ENCODE results near the gene STX2.
"Not testable (repeated sequence)": the region's sequence is repeated elsewhere in the genome, so short reads cannot be mapped to it uniquely, and the experiment has no call there.

Gene STX2

DNA sequence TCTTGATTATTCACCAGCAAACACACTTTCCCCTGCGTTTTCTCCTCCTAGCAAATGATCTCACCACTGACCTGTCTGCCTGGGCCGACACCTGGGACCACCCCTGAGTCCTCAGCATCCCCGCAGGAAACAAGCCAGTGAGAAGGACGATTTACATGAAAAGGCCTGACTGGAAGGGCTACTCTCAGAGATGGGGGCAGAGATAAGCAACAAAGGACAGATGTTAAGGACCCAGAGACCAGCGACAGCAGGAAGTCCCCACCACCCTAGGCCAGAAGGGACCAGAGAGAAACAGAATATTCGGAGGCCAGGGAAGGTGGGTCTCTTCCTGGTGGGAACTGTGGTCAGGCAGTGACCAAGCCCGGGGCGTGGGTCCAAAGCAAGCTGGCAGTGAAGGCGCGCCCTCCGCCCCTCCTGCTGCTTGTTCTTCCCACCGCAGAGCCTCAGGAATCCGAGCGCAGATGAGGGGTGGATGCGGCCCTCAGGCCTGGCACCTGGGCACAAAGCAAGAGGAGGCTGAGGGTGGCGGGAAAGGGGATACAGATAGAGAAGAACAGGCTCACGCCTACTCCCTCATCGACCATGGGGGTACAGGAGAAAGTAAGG is 55.8 kb downstream of the STX2 start:
- H3K36me3 Mint-ChIP-seq (ENCODE audit: low read depth) = peaks cover 16% of the 10 kb centered on the region
- no peak overlapping the region for H3K27ac Mint-ChIP-seq
- H3K4me1 Mint-ChIP-seq (ENCODE audit: low read depth) = no peaks in the 10 kb centered on the region

GRCh38 chr12:130782245-130782644 is 56.8 kb downstream of the STX2 start:
- H3K4me3 Mint-ChIP-seq; H3K27ac Mint-ChIP-seq; H3K4me1 Mint-ChIP-seq (ENCODE audit: low read depth): not testable (repeated sequence)
- Mint-ChIP-seq H3K36me3 (ENCODE audit: low read depth) (peaks cover 14% of the 10 kb centered on the region), H3K9me3 (peaks cover 12% of the 10 kb centered on the region), H3K27me3 (ENCODE audit: low read depth) (peaks cover 11% of the 10 kb centered on the region)

More for the DNA sequence above, 55.8 kb downstream of the STX2 start:
- Mint-ChIP-seq H3K9me3 (peaks cover 12% of the 10 kb centered on the region), H3K4me3 (no peak overlapping the region), H3K27me3 (ENCODE audit: low read depth) (peaks cover 4% of the 10 kb centered on the region)

DNA sequence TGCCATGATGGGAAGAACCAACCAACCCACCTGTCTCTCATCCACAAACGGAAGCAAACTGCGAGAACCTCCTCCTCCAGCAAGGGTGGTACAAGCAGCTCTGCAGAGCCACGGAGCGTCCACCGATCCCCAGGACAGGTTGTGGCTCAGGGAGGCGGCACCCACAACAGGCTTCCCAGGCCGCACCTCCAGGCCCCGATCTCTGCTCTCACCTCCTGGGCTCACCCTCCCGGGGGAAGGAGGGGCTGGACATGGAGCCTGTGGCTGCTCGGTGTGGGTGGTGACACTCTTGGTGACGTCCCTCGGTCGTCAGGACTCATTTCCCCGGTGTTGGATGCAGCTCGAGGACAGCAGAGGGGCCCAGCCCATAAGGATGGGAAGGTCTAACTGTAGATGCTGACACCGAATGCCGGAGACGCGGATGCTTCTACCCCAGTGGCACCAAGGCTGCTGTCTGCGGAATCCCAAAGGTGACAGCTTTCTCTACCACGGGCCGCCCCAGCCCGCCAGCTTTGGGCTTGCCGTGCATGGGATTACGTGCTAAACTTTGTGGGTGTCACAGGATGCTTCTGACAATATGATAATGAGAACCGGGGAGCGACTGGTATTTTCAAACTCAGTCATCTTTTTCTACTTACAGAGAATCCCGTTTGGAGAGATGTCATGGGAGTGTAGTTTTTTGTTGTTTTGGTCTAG is 58.0 kb downstream of the STX2 start:
- Mint-ChIP-seq H3K4me1 (ENCODE audit: low read depth) (peaks cover 2% of the 10 kb centered on the region), H3K27me3 (ENCODE audit: low read depth) (peaks cover 12% of the 10 kb centered on the region), H3K9me3 (peaks cover 12% of the 10 kb centered on the region), H3K36me3 (ENCODE audit: low read depth) (peaks cover 11% of the 10 kb centered on the region), H3K4me3 (no peak overlapping the region), H3K27ac (no peak overlapping the region)

- peaks cover 19% of the 10 kb centered on the region for H3K27me3 Mint-ChIP-seq (ENCODE audit: low read depth)
- H3K27ac Mint-ChIP-seq = no peak overlapping the region
- H3K36me3 Mint-ChIP-seq (ENCODE audit: low read depth) = peaks cover 11% of the 10 kb centered on the region
- H3K4me3 Mint-ChIP-seq = no peak overlapping the region
- peaks cover 6% of the 10 kb centered on the region for H3K4me1 Mint-ChIP-seq (ENCODE audit: low read depth)
- peaks cover 12% of the 10 kb centered on the region for H3K9me3 Mint-ChIP-seq
These were observed 58.7 kb downstream of the STX2 start for GRCh38 chr12:130780325-130780724.

DNA sequence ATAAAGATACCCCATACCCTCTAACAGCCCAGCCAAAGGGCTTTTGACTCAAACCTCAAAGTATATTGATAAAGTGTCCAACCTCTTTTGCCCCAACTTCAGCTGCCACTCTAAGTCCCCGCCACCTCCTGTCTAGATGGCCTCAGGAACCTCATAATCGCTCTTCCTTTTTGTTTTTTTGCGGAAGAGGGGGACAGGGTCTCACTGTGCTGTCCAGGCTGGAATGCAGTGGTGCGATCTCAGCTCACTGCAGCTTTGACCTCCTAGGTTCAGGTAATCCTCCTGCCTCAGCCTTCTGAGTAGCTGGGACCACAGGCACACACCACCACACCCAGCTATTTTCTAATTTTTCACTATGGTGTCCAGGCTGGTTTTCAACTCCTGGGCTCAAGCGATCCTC is 60.3 kb downstream of the STX2 start:
- no peaks in the 10 kb centered on the region for H3K9me3 Mint-ChIP-seq
- H3K4me3 Mint-ChIP-seq = no peak overlapping the region
- H3K4me1 Mint-ChIP-seq (ENCODE audit: low read depth) = peaks cover 6% of the 10 kb centered on the region
- H3K27ac Mint-ChIP-seq = no peak overlapping the region
- H3K36me3 Mint-ChIP-seq (ENCODE audit: low read depth) = peaks cover 2% of the 10 kb centered on the region
- peaks cover 21% of the 10 kb centered on the region for H3K27me3 Mint-ChIP-seq (ENCODE audit: low read depth)

DNA sequence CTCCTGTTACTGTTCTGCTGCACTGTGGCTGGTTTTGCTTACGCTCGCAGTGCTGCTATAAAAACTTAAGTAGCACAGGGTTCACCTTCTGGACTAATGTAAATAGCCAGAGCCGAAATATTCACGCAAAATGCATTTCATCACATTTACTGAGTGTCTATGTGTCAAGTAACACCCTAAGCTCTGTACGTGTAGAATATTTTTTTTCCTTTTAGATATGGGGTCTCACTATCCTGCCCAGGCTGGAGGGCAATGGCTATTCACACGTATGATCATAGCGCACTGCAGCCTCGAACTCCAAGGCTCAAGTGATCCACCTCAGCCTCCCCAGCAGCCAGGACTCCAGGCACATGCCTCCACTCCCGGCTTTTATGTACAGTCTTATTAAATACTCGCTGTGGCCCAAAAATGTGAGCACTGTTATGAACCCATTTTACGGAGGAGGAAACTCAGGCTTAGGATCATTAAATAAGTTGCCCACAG is 62.2 kb downstream of the STX2 start:
- H3K4me1 Mint-ChIP-seq (ENCODE audit: low read depth) = peaks cover 6% of the 10 kb centered on the region
- no peaks in the 10 kb centered on the region for H3K9me3 Mint-ChIP-seq
- H3K4me3 Mint-ChIP-seq = peak overlapping the region; percentile 79
- peaks cover 21% of the 10 kb centered on the region for H3K27me3 Mint-ChIP-seq (ENCODE audit: low read depth)
- no peak overlapping the region for H3K27ac Mint-ChIP-seq
- H3K36me3 Mint-ChIP-seq (ENCODE audit: low read depth) = no peaks in the 10 kb centered on the region

DNA sequence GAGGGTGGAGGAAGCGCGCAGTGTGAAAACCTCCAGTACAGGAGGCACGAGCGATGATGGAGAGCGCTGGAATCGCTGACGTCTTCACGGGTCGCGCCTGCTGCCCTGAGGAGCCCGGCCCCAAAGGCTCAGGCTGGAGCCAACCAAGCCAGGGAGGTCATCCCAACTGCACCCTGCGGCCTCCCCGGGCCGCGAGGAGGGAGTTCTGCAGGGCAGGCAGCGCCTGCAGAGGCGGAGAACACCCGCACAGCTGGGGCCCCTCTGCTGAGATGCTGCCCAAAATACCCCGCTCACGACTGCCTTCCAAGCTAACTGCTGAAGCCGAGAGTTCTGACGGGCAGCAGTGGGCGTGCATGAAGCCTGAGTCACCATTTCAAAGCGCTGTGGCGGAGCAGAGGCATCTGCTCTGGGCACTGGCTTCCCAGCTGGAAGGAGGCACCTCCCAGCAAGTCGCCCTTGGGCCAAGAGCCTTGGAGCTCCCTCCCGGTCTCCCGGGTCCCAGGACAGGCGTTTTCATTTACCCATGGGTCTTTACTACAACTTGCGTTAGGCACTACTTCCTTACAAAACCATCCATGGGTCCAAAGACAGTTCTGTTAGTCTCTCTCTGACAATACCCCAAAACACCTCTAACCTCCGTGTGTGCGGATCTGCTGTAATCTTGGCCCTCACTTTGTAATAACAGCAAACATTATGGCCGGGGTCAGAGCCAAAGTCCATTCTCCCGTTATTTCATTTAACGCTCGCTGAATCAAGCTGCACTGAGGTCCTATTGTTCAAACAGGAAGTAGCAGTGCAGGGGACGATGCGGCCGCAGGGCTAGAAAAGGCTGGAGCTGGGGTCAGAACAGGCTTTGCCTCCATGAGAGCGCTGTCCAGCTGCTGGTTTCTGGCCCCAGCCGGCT is 62.8 kb downstream of the STX2 start:
- H3K27me3 Mint-ChIP-seq (ENCODE audit: low read depth) = peaks cover 26% of the 10 kb centered on the region
- no peaks in the 10 kb centered on the region for H3K9me3 Mint-ChIP-seq
- no peak overlapping the region for H3K27ac Mint-ChIP-seq
- H3K4me3 Mint-ChIP-seq = peak overlapping the region; percentile 79
- no peaks in the 10 kb centered on the region for H3K36me3 Mint-ChIP-seq (ENCODE audit: low read depth)
- H3K4me1 Mint-ChIP-seq (ENCODE audit: low read depth) = peaks cover 6% of the 10 kb centered on the region

- Mint-ChIP-seq H3K4me3 (no peak overlapping the region), H3K4me1 (ENCODE audit: low read depth) (peaks cover 2% of the 10 kb centered on the region), H3K9me3 (no peaks in the 10 kb centered on the region), H3K27ac (no peak overlapping the region), H3K36me3 (ENCODE audit: low read depth) (no peaks in the 10 kb centered on the region), H3K27me3 (ENCODE audit: low read depth) (peaks cover 11% of the 10 kb centered on the region)
These were observed 68.5 kb downstream of the STX2 start for GRCh38 chr12:130770413-130771028.

DNA sequence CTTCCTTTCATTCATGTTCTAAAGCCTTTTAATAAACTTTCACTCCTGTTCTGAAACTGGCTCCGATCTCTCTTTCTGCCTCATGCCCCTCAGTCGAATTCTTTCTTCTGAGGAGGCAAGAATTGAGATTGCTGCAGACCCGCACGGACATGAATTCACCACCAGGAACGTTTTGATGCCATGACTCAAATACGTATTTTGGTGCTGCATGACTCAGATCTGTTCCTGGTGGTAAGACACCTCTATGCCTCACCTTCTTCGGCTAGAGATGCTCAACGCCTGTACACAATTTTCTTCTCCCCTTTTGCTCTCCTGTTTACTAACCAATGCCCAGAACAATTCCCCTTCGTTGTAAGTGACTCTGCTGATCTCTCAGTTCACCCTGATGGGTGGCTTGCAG is 70.9 kb downstream of the STX2 start:
- Mint-ChIP-seq H3K36me3 (ENCODE audit: low read depth) (no peaks in the 10 kb centered on the region), H3K27me3 (ENCODE audit: low read depth) (peaks cover 8% of the 10 kb centered on the region), H3K4me1 (ENCODE audit: low read depth) (no peaks in the 10 kb centered on the region), H3K4me3 (no peak overlapping the region), H3K27ac (no peak overlapping the region), H3K9me3 (no peaks in the 10 kb centered on the region)

GRCh38 chr12:130766470-130766869 is 72.6 kb downstream of the STX2 start:
- no peaks in the 10 kb centered on the region for H3K36me3 Mint-ChIP-seq (ENCODE audit: low read depth)
- peaks cover 6% of the 10 kb centered on the region for H3K27me3 Mint-ChIP-seq (ENCODE audit: low read depth)
- H3K4me3 Mint-ChIP-seq = no peak overlapping the region
- no peak overlapping the region for H3K27ac Mint-ChIP-seq
- H3K9me3 Mint-ChIP-seq = no peaks in the 10 kb centered on the region
- H3K4me1 Mint-ChIP-seq (ENCODE audit: low read depth) = no peaks in the 10 kb centered on the region

DNA sequence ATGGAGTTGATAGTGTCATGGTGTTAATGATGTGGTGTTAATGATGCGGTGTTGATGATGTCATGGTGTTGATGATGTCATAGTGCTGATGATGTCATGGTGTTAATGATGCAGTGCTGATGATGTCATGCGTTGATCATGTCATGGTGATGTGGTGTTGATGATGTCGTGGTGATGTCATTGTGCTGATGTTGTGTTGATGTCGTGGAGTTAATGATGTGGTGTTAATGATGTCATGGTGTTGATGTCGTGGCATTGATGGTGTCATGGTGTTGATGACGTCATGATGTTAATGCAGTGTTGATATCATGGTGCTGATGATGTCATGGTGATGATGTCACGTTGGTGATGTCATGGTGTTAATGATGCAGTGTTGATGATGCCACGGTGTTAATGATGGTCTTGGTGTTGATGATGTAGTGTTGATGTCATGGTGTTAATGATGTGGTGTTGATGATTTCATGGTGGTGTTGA is 73.8 kb downstream of the STX2 start:
- Mint-ChIP-seq H3K9me3 (no peaks in the 10 kb centered on the region), H3K4me1 (ENCODE audit: low read depth) (no peaks in the 10 kb centered on the region), H3K36me3 (ENCODE audit: low read depth) (no peaks in the 10 kb centered on the region), H3K4me3 (no peak overlapping the region), H3K27ac (no peak overlapping the region), H3K27me3 (ENCODE audit: low read depth) (no peaks in the 10 kb centered on the region)

DNA sequence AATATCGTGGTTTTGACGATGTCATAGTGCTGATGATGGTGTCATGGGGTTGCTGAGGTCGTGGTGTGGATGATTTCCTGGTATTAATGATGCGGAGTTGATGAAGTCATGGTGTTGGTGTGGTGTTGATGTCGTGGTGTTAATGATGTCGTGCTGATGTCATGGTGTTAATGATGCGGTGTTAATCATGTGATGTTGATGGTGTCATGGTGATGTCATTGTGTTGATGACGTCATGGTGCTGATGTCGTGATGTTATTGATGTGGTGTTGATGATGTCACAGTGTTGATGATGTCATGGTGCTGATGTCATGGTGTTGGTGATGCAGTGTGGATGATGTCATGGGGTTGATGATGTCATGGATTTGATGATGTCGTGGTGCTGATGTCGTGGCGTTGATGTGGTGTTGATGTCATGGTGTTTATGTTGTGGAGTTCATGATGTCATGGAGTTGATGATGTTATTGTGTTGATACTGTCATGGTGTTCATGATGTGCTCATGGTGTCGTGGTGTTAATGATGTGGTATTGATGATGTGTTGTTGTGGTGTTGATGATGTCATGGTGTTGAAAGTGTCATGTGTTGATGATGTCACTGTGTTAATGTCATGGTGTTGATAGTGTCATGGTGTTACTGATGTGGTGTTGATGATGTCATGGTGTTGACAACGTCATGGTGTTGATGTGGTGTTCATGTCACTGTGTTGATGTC is 74.4 kb downstream of the STX2 start:
- no peaks in the 10 kb centered on the region for H3K36me3 Mint-ChIP-seq (ENCODE audit: low read depth)
- no peak overlapping the region for H3K27ac Mint-ChIP-seq
- no peaks in the 10 kb centered on the region for H3K9me3 Mint-ChIP-seq
- H3K27me3 Mint-ChIP-seq (ENCODE audit: low read depth) = no peaks in the 10 kb centered on the region
- no peaks in the 10 kb centered on the region for H3K4me1 Mint-ChIP-seq (ENCODE audit: low read depth)
- no peak overlapping the region for H3K4me3 Mint-ChIP-seq

DNA sequence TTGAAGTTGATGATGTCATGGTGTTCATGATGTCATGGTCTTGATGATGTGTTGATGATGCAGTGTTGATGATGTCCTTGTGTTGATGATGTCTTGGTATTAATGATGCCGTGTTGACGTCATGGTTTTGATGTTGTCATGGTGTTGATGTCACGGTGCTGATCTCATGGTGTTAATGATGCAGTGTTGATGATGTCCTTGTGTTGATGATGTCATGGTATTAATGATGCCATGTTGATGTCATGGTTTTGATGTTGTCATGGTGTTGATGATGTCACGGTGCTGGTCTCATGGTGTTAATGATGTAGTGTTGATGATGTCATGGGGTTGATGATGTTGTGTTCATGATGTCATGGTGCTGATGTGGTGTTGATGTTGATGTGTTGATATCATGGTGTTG is 75.0 kb downstream of the STX2 start:
- Mint-ChIP-seq H3K36me3 (ENCODE audit: low read depth) (no peaks in the 10 kb centered on the region), H3K9me3 (no peaks in the 10 kb centered on the region), H3K4me3 (no peak overlapping the region), H3K27me3 (ENCODE audit: low read depth) (no peaks in the 10 kb centered on the region), H3K4me1 (ENCODE audit: low read depth) (no peaks in the 10 kb centered on the region), H3K27ac (no peak overlapping the region)

GRCh38 chr12:130762319-130762675 is 76.8 kb downstream of the STX2 start:
- Mint-ChIP-seq H3K4me1 (ENCODE audit: low read depth) (no peaks in the 10 kb centered on the region), H3K36me3 (ENCODE audit: low read depth) (no peaks in the 10 kb centered on the region), H3K9me3 (no peaks in the 10 kb centered on the region), H3K27ac (no peak overlapping the region), H3K27me3 (ENCODE audit: low read depth) (no peaks in the 10 kb centered on the region), H3K4me3 (no peak overlapping the region)
